T-helper 1 cell (primary cell): ENCODE results near the gene CGN.
"Not testable (repeated sequence)": the region's sequence is repeated elsewhere in the genome, so short reads cannot be mapped to it uniquely, and the experiment has no call there.

ENCODE experiments used
- DNase-seq, 5 donors: peaks; one replicate each; pipeline ENCODE4 v3.0.0-alpha.2; 2012 to 2020

CGN gene

GRCh38 chr1:151502035-151502700 lies 9.0 kb upstream of the CGN start:
- DNase-seq: no peak

DNA sequence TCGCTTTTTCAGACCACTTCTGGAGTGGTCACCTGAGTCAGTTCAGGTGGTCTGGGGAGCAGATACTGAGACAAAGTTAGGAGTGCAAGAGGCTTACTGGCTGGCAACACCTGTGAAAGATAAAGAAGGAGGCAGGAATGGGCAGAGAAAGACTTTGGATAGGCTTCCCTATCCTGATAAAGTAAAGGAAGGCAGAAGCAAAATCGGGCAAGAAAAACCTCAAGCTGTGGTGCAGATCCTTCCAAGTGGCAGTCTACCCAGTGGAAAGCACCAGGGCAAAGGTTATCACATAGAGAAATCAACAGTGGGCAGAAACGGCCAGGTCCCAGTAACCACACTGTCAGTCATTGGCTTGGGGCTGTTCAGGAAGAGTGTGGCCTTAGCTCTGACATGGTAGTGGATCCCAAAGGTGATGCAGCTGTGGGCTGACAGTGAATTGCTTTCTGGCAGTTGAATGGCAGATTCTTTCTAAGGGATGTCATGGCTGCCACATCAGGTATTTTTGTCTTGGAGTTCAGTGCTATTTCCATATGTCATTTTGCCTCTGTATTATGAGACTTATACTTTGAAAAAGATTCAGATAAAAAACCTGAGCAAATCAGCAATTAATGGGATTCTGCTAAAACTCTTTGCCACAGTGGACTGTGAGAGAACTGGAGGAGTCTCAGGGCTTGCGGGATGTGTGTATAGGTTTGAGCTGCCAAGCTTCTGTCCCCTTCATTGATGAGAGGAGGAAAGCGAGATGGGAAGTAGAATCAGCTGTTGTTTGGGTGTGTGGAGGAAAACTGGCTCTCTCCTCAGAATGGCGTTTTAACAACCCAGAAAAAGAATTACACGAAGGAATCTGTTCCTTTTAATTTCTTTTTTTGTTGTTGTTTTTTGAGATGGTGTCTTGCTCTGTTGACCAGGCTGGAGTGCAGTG lies 8.1 kb upstream of the CGN start:
- no peak for DNase-seq

GRCh38 chr1:151504252-151504651 lies 6.9 kb upstream of the CGN start:
- no peak for DNase-seq

GRCh38 chr1:151504759-151505158 lies 6.4 kb upstream of the CGN start:
- no peak for DNase-seq

GRCh38 chr1:151508833-151509232 lies 2.4 kb upstream of the CGN start:
- DNase-seq: no peak

DNA sequence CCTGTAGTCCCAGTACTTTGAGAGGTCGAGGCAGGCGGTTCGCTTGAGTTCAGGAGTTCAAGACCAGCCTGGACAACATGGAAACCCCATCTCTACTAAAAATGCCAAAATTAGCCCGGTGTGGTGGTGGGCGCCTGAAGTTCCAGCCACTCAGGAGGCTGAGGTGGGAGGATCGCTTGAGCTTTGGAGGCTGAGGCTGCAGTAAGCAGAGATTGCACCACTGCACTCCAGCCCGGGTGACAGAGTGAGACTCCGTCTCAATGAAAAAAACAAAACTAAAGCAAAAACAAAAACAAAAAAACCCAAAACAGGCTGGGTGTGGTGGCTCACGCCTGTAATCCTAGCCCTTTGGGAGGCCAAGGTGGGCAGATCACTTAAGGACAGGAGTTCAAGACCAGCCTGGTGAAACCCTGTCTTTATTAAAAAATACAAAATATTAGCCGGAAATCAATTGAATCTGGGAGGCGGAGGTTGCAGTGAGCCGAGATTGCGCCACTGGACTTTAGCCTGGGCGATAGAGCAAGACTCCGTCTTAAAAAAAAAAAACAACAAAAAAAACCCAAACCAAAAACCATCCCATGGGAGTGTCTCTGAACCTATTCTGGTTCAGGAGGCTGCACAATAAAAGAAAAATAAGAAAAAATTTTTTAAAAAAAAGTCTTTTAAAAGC lies 1.7 kb upstream of the CGN start:
- DNase-seq: no peak

DNA sequence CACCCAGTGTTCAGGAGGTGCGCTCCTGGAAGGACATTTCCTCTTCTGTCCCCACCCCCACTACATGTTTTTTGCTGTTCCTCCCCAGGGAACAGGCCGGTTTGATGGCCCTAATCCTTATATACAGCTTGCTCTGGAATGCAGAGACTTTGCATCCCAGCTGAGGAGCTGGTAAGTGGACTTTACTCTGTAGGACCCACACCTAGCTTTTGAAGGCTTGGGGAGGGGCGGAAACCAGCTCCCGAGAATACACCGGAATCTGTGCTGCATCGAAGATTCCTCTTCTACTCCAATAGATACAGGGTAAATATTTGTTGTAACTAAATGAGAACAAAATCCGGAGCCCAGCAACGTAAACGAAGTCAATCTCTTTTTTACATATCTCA lies 1.2 kb upstream of the CGN start:
- no peak for DNase-seq

DNA sequence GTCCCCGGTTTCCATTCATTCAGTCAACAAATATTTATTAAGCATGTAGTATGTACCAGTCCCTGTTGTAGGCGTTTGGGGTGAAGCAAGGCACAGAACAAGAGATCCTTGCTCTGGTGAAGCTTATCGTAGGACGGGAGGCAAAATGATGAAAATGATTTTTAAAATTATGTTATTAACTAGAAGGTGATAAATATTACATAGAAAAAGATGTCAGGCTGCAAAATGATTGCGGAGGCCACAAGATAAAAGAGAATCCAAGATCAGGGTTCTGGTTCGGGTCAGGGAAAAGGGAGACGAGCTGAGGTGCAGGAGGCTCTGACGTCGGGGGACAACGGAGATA lies 602 bp upstream of the CGN start:
- no peak for DNase-seq

DNA sequence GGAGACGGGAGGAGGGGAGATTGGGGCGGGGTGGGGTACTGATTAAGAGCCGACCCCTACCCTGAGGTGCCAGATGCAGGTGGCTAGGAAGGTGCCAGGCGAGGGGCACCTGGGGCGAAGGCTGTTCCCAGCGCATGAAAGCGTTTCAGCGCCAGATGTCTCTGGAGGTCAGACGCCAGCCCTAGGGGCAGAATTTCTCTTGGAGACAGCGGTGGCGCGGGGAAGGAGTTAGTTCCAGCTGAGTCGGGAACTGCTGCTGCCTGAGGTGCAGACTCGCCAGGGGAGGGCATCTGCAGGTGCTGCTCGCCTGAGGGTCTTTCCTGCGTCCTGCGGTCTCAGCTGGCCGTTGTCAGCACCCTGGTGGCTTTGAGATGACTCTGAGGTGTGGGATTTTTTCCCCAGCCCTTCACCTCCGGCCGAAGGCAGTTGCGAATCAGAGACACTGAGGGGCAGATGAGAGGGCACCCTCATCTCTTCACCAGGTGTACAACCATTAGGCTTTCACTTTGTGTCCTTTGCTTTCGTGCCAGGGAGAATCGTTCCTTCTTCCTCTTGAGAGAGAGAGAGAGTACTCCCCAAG lies 539 bp downstream of the CGN start:
- DNase-seq: peak in 4 of 5 donors; percentile 9 to 17 (median 12)

GRCh38 chr1:151512326-151512725 lies 1.1 kb downstream of the CGN start:
- no peak for DNase-seq

DNA sequence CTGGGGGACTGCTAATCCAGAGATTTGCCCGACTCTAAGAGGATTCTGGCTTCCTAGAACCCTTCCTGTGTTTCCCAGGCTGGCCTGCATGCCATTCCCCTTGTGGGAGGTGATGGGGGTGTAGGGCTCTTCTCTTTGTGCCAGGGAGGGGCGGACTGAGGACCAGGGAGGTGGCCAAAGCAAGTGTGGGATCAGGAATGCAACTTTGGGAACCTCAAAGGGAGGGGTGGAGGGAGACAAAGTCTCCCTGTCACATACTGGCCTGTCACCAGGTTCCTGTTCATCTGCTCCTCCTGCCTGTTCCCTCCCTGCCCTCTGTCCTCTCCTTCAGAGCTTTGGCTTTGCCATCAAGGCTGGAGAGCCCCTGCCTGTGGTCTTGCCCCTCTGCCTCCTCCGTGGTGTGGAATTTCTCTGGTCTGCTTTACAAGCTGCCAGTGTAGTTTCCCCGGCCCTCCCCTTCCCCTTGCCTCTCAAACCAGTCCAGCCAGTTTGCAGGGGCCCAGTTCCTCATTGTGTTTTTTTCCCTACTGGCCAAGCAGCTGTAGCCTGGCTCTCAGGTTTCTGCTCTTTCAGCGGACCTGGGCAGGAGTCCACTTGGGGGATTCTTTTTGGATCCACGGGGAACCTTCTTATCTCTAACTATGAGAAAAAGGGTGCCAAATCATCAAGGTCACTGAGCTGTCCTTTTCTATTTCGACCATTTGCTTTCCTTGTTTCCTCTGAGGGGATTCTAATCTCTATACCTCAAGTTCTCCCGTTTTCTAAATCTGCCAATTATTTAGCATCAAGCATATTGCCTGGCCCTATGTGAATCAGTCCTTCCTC lies 1.8 kb downstream of the CGN start:
- no peak for DNase-seq

DNA sequence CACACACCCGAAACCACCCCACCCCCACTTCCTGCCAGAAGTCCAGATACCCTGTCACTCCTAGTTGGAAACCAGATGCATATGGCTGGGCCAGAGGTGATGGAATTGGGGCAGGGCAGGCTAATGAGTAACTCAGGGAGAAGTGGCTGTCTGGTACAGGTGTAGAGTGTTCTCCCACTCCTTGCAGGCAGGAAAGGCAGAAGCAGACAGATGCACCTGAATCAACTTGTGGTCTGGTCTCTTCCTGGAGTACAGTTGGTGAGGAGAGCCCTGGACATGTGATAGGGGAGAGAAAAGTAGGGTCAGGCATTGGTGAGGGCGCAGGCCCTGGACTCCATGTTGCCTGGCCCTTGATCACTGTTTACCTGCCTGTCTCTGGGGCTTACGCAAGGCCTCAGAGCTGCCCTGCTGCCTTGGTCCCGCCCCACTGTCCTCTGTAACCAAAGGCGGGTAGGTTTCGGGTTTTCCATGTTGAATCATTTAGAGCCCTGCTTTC lies 2.5 kb downstream of the CGN start:
- DNase-seq: no peak

DNA sequence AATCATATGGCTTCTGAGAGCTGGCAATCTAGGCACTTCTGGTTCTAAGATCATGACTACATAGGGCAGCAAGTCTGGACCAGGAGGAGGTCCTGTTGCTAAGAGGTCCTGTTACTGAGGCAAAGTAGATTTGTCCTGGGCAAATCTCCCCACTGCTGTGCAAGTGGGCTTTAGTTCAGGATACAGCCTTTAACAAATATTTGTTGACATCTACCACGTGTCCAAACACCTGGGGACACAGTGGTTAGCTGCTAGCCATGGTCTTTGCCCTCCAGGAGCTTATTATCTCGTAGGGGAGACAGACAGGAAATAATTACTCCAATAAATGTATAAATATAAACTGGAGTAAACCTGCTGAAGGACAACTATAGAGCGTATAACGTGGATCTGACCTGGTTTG lies 3.2 kb downstream of the CGN start:
- no peak for DNase-seq

DNA sequence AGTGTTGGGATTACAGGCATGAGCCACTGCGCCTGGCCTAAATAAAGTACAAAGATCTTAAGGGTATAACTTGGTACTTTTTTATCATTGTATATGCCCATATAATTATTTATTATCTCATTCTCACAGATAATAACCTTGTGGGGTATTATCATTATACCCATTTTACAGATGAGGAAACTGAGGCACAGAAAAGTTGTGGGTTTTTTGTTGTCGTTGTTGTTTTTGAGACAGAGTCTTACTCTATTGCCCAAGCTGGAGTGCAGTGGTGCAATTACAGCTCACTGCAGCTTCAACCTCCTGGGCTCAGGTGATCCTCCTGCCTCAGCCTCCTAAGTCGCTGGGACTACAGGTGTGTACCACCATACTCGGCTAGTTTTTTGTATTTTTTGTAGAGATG lies 4.1 kb downstream of the CGN start:
- no peak for DNase-seq

GRCh38 chr1:151516031-151516511 lies 4.9 kb downstream of the CGN start:
- DNase-seq: no peak

DNA sequence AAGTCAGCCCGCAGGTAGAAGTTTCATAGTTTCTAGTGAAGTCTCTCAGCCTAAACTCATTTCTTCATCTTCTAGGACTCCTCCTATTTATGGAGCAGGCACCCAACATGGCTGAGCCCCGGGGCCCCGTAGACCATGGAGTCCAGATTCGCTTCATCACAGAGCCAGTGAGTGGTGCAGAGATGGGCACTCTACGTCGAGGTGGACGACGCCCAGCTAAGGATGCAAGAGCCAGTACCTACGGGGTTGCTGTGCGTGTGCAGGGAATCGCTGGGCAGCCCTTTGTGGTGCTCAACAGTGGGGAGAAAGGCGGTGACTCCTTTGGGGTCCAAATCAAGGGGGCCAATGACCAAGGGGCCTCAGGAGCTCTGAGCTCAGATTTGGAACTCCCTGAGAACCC lies 7.2 kb downstream of the CGN start:
- DNase-seq: no peak

DNA sequence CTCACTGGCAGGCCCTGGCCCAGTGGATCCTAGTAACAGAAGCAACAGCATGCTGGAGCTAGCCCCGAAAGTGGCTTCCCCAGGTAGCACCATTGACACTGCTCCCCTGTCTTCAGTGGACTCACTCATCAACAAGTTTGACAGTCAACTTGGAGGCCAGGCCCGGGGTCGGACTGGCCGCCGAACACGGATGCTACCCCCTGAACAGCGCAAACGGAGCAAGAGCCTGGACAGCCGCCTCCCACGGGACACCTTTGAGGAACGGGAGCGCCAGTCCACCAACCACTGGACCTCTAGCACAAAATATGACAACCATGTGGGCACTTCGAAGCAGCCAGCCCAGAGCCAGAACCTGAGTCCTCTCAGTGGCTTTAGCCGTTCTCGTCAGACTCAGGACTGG lies 7.7 kb downstream of the CGN start:
- DNase-seq: no peak

- DNase-seq: no peak
Observed at GRCh38 chr1:151519667-151520066, 8.5 kb downstream of the CGN start.

DNA sequence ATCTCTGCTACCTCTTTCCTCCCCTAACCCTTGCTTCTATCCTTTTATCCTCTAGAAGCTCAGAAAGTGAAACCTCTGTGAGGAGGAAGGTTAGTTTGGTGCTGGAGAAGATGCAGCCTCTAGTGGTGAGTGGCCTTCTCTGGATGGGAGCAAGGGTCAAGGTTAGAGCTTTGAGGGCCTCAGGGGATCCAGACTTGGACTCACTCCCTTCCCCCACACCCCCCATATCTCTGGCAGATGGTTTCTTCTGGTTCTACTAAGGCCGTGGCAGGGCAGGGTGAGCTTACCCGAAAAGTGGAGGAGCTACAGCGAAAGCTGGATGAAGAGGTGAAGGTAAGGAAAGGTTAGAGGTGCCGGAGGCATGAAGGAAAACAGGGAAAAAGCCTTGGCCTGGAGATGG lies 9.2 kb downstream of the CGN start:
- no peak for DNase-seq

DNA sequence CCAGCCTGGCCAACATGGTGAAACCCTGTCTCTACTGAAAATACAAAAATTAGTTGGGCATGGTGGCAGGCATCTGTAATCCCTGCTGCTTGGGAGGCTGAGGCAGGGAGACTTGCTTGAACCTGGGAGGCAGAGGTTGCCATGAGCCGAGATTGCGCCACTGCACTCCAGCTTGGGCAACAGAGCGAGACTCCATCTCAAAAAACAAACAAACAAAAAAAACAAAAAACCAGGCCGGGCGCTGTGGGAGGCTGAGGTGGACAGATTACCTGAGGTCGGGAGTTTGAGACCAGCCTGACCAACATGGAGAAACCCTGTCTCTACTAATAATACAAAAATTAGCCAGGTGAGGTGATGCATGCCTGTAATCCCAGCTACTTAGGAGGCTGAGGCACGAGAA lies 11.2 kb downstream of the CGN start:
- DNase-seq: not testable (repeated sequence)

DNA sequence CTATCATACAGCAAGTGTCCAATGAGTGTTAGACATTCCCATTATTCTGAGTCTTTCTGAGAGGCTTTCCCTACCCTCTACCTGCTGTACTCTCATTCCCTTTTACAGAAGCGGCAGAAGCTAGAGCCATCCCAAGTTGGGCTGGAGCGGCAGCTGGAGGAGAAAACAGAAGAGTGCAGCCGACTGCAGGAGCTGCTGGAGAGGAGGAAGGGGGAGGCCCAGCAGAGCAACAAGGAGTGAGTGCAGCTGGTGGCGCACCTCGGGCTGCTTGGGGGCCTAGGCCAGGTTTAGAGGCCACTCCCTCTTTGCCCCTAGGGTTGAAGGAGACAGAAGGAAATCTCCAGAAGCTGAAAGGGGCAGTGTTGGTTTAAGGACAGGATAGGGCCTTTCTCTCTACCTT lies 12.1 kb downstream of the CGN start:
- no peak for DNase-seq

DNA sequence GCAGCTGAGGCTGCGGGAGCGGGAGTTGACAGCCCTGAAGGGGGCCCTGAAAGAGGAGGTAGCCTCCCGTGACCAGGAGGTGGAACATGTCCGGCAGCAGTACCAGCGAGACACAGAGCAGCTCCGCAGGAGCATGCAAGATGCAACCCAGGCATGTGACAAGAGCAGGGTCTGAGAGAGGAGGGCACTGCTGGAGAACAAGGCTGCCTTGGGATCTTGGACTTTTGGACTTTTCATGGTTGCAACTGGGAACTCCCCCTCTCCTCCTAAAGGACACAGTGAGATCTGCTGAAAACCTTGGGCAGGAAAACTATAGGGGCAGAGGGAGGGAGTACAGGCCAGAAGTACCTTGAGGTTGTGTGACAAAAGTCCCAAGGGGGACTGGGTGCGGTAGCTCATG lies 13.5 kb downstream of the CGN start:
- no peak for DNase-seq
